Measurements from ENCODE around the gene NEUROD2. TPM values are rescaled to one million over a fixed set of nuclear protein-coding genes. Genes with fewer than 3 reads are reported as not detected.

NEUROD2 gene
- total and polyA plus RNA-seq, 8 donors = 0.03 to 0.31 (median 0.25) TPM; not detected in 5

DNA sequence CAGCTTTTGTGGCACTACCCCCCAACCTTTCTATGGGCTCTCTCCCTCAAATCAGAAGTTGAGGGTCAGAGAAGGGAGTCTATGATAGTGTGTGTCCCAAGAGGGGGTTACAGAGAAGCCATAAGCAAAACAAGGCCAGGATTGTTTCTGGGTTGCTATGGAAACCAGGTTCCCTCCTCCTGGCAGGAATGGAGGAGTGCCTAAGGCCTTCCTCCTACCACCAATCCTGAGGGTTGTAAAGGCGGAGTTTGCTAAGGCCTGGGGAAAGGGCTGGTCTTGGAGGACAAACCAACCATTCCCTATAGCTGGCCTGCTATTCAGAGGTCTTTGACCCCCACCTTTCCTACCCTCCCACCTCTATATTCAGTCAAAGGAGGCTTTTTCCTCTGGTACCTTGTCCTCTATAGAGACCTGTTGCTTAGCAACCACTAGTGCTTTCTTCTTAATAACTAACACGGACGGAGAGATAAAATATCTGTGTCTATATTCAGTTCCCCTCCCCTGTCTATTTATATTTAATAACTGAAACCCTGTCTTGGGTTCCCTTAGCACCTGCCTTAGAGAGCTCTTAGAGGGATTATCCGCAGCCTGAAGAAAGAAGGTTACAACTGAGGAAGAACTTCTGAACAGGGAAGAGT, 43.4 kb downstream of the NEUROD2 start:
- intact Hi-C loops (cut with DNase I; ENCODE audit: low total_unique reads) = no loop called here
- no peak overlapping the region for H3K4me3 ChIP-seq
- DNase-seq = peak in 1 of 2 donors; percentile 42
- H3K27ac ChIP-seq = no peak overlapping the region
- H3K27me3 ChIP-seq = no peaks in the 10 kb centered on the region
- H3K9me3 ChIP-seq = no peaks in the 10 kb centered on the region
- WGBS, 5 donors = 71 to 81% (median 79%) methylated on average over 4 of the region's 4 CpGs
- peaks cover 0 to 7% (median 0%) of the 10 kb centered on the region in 4 donors for H3K4me1 ChIP-seq
- TF ChIP-seq POLR2AphosphoS5 (IDR thresholded peaks at IDR 0.05) (no peak), POLR2A (IDR thresholded peaks at IDR 0.05) (no peak), EP300 (IDR thresholded peaks at IDR 0.05) (no peak)
- TF ChIP-seq, protein P1, sequence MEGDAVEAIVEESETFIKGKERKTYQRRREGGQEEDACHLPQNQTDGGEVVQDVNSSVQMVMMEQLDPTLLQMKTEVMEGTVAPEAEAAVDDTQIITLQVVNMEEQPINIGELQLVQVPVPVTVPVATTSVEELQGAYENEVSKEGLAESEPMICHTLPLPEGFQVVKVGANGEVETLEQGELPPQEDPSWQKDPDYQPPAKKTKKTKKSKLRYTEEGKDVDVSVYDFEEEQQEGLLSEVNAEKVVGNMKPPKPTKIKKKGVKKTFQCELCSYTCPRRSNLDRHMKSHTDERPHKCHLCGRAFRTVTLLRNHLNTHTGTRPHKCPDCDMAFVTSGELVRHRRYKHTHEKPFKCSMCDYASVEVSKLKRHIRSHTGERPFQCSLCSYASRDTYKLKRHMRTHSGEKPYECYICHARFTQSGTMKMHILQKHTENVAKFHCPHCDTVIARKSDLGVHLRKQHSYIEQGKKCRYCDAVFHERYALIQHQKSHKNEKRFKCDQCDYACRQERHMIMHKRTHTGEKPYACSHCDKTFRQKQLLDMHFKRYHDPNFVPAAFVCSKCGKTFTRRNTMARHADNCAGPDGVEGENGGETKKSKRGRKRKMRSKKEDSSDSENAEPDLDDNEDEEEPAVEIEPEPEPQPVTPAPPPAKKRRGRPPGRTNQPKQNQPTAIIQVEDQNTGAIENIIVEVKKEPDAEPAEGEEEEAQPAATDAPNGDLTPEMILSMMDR (IDR thresholded peaks at IDR 0.05) = no peak
- H3K36me3 ChIP-seq = peaks cover 10 to 83% (median 80%) of the 10 kb centered on the region in 4 donors

DNA sequence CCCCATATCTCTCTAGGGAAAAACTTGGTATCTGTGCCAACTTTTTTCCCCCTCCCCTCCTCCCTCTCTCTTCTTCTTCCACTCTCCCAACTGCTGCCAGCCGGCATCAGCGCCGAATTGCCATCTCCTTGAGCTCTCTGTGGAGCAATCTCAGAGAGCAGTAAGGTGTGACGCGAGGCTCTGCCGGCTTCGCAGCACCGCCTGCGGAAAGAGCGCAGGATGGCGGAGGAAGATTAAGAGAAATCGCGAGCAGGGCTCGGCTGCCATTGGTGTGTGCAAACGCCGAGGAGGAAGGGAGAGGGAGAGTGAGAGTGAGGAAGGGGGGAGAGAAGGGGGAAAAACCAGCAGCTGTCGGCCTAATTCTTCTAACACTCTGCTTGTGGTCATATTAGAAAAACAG, 44.2 kb downstream of the NEUROD2 start:
- H3K9me3 ChIP-seq = no peaks in the 10 kb centered on the region
- intact Hi-C loops (cut with DNase I; ENCODE audit: low total_unique reads) = no loop called here
- no peak for TF ChIP-seq POLR2A (IDR thresholded peaks at IDR 0.05)
- no peak for TF ChIP-seq EP300 (IDR thresholded peaks at IDR 0.05)
- TF ChIP-seq POLR2AphosphoS5 (IDR thresholded peaks at IDR 0.05) = no peak
- TF ChIP-seq, protein P1 (IDR thresholded peaks at IDR 0.05) = no peak
- H3K4me1 ChIP-seq = peaks cover 0 to 7% (median 0%) of the 10 kb centered on the region in 4 donors
- no peaks in the 10 kb centered on the region for H3K27me3 ChIP-seq
- DNase-seq = peak in 1 of 2 donors; percentile 64
- no peak overlapping the region for H3K27ac ChIP-seq
- H3K4me3 ChIP-seq = no peak overlapping the region
- peaks cover 10 to 83% (median 81%) of the 10 kb centered on the region in 4 donors for H3K36me3 ChIP-seq
- 47 to 71% (median 55%) methylated on average over 17 of the region's 17 CpGs for WGBS, 5 donors

DNA sequence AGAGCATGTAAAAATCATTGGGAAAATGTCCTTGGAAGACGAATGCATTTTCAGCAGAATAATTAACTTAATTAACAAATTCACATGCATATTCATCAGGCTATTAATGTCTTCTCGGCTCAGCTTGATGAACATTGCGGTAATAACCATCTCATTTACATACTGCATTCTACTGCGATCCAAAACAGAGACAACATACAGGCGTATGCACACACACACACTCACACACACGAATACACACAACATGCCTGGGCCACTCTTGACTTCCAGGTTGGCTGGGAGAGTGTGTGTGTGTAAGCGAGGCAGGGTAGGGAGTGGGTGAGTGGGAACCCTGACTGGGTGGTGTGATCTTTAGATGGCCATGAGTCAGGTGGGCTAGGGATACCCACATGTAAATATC, 44.7 kb downstream of the NEUROD2 start:
- H3K4me3 ChIP-seq = no peak overlapping the region
- H3K27me3 ChIP-seq = no peaks in the 10 kb centered on the region
- TF ChIP-seq EP300 (IDR thresholded peaks at IDR 0.05) (no peak), POLR2AphosphoS5 (IDR thresholded peaks at IDR 0.05) (no peak), POLR2A (IDR thresholded peaks at IDR 0.05) (no peak)
- intact Hi-C loops (cut with DNase I; ENCODE audit: low total_unique reads) = no loop called here
- peaks cover 10 to 83% (median 81%) of the 10 kb centered on the region in 4 donors for H3K36me3 ChIP-seq
- DNase-seq = no peak
- no peak overlapping the region for H3K27ac ChIP-seq
- 82 to 87% (median 85%) methylated on average over 7 of the region's 7 CpGs for WGBS, 5 donors
- H3K9me3 ChIP-seq = no peaks in the 10 kb centered on the region
- H3K4me1 ChIP-seq = peaks cover 0 to 7% (median 0%) of the 10 kb centered on the region in 4 donors

DNA sequence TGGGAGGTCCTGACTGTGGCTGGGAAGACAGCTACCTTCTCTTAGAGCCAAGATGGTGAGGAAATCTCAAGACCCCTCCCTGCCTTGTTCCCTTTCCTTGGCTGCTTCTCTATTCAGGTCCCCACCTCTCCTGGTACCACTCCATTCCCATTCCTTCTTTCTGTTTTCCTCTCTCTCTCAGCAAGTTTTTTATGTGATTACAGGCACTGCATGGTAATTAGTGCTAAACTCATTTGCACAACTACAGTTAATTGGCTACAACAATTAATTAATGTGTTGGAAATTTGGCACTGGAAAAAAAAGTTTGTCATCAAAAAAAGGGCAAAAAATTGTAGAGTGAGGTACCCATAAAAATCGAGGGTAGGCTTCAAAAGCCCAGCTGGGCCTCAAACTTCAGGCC, 45.3 kb downstream of the NEUROD2 start:
- Histone ChIP-seq H3K27me3 (no peaks in the 10 kb centered on the region), H3K4me3 (no peak overlapping the region), H3K4me1 (peaks cover 0 to 7% (median 0%) of the 10 kb centered on the region in 4 donors), H3K27ac (no peak overlapping the region), H3K9me3 (no peaks in the 10 kb centered on the region), H3K36me3 (peaks cover 10 to 83% (median 81%) of the 10 kb centered on the region in 4 donors)
- WGBS, 5 donors = 53 to 84% (median 59%) methylated on average over 1 of the region's 1 CpG
- intact Hi-C loops (cut with DNase I; ENCODE audit: low total_unique reads) = no loop called here
- TF ChIP-seq EP300 (IDR thresholded peaks at IDR 0.05) (no peak), POLR2A (IDR thresholded peaks at IDR 0.05) (no peak), POLR2AphosphoS5 (IDR thresholded peaks at IDR 0.05) (no peak)
- TF ChIP-seq, protein P1 (IDR thresholded peaks at IDR 0.05) = no peak
- DNase-seq = no peak

DNA sequence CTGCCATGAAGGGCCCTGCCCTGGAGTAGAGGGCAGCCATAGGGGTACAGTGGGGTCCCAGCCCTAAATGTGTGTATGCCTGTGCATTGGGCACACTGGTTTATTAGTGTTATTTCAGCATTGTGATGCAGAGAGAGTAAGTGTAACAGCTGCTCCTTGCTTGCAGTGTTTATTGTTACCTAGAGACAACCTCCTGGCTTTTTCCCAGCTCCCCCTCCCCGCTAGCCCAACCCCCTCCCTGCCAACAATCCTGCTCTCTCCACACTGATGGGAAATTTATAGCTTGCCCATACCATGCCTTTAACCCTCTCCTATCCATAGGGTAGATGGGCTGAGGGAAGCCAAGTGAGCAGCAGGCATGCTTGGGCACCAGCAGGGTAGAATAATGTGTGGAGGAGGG, 51.3 kb downstream of the NEUROD2 start:
- H3K4me3 ChIP-seq = no peak overlapping the region
- peak in 1 of 2 donors; percentile 51 for DNase-seq
- no peaks in the 10 kb centered on the region for H3K4me1 ChIP-seq
- WGBS, 5 donors = 40 to 58% (median 50%) methylated on average over 1 of the region's 1 CpG
- no peak for TF ChIP-seq POLR2AphosphoS5 (IDR thresholded peaks at IDR 0.05)
- no peak for TF ChIP-seq POLR2A (IDR thresholded peaks at IDR 0.05)
- no peak for TF ChIP-seq EP300 (IDR thresholded peaks at IDR 0.05)
- TF ChIP-seq, protein P1 (IDR thresholded peaks at IDR 0.05) = no peak
- intact Hi-C loops (cut with DNase I; ENCODE audit: low total_unique reads) = no loop called here
- H3K27me3 ChIP-seq = no peaks in the 10 kb centered on the region
- H3K27ac ChIP-seq = no peak overlapping the region
- H3K36me3 ChIP-seq = peaks cover 15 to 98% (median 96%) of the 10 kb centered on the region in 4 donors
- no peaks in the 10 kb centered on the region for H3K9me3 ChIP-seq
